Breast epithelium (tissue), 4 donors: ENCODE measurements around the gene ARHGAP15. TPM values are rescaled to one million over a fixed set of nuclear protein-coding genes. Genes with fewer than 3 reads are reported as not detected.

Experiments
- DNase-seq, 2 donors: peaks; one replicate each; pipeline ENCODE4 v3.0.0-alpha.2; 2019; ENCODE audit warnings: low spot score in 2 of 2
- H3K27ac ChIP-seq, 2 donors: fragments of 200-600 bp; sonication (generic) in 1 of 2; one replicate each; pipeline ENCODE4 v1.5.1; 2016 to 2019; ENCODE audit warnings: mild to moderate bottlenecking in 1 of 2
- H3K27me3 ChIP-seq, 2 donors: fragments of 200-600 bp; sonication (generic) in 1 of 2; one replicate each; pipeline versions ENCODE4 v1.5.1 to v1.6.0; 2017 to 2019; ENCODE audit warnings: control low read depth in 1 of 2, mild to moderate bottlenecking in 1 of 2
- H3K36me3 ChIP-seq: fragments of 200-600 bp; one replicate; pipeline ENCODE4 v1.5.1; 2019
- H3K4me1 ChIP-seq, 2 donors: fragments of 200-600 bp; sonication (generic); one replicate each; pipeline ENCODE4 v1.5.1; 2016 to 2019; ENCODE audit warnings: control low read depth in 1 of 2
- H3K4me3 ChIP-seq, 3 donors: fragments of 200-600 bp; sonication (generic); 1 replicate in 2 of 3; 2 replicates in 1 of 3; pipeline ENCODE4 v1.5.1; 2016 to 2019; ENCODE audit warnings: mild to moderate bottlenecking in 3 of 3, moderate library complexity in 2 of 3
- H3K9me3 ChIP-seq, 2 donors: fragments of 200-600 bp; sonication (generic) in 1 of 2; one replicate each; pipeline ENCODE4 v1.5.1; 2016 to 2019; ENCODE audit warnings: control low read depth in 1 of 2
- CTCF ChIP-seq, 3 donors: fragments of 450-650 bp; IDR thresholded peaks; one replicate each; pipeline ENCODE4 v1.5.1; 2016 to 2017; ENCODE audit warnings: antibody characterized with exemption in 3 of 3, mild to moderate bottlenecking in 3 of 3, moderate library complexity in 3 of 3
- POLR2A ChIP-seq: fragments of 450-650 bp; IDR thresholded peaks from one replicate; pipeline ENCODE4 v1.6.1; 2016; ENCODE audit warnings: antibody characterized with exemption, mild to moderate bottlenecking, moderate library complexity
- POLR2AphosphoS5 ChIP-seq, 3 donors: sonication (generic); formaldehyde crosslinking; IDR thresholded peaks; one replicate each; pipeline ENCODE4 v1.6.1; 2017; ENCODE audit warnings: antibody characterized with exemption in 3 of 3
- intact Hi-C: fragments of 100-400 bp; cut with DNase I; formaldehyde crosslinking; loops from one replicate; pipeline ENCODE4 v1.15.1; 2023; ENCODE audit warnings: low total_unique reads
- total RNA-seq, 3 donors: library from RNA; depleted of rRNA; stranded (reverse); fragments of >200 nt; gene quantifications; one replicate each; pipeline ENCODE4 v1.1.0, GENCODE V29; 2016

ARHGAP15 gene
- total RNA-seq, 3 donors from 2014 or later: 8.9 to 13.4 (median 10.7) TPM

GRCh38 chr2:143652692-143653091 is 523.5 kb downstream of the ARHGAP15 start:
- peaks cover 0 to 10% of the 10 kb centered on the region in 2 donors for H3K9me3 ChIP-seq
- no peak for DNase-seq
- no peak overlapping the region for H3K27ac ChIP-seq
- no peaks in the 10 kb centered on the region for H3K27me3 ChIP-seq
- H3K4me1 ChIP-seq: no peaks in the 10 kb centered on the region
- no peaks in the 10 kb centered on the region for H3K36me3 ChIP-seq
- no peak overlapping the region for H3K4me3 ChIP-seq
- TF ChIP-seq CTCF (IDR thresholded peaks at IDR 0.05): no peak
- TF ChIP-seq POLR2A: no peak
- intact Hi-C loops: no loop called here

- H3K9me3 ChIP-seq: no peaks in the 10 kb centered on the region
- DNase-seq: no peak
- no peaks in the 10 kb centered on the region for H3K36me3 ChIP-seq
- no peaks in the 10 kb centered on the region for H3K4me1 ChIP-seq
- H3K4me3 ChIP-seq: no peak overlapping the region
- intact Hi-C loops: no loop called here
- TF ChIP-seq POLR2A (no peak), CTCF (IDR thresholded peaks at IDR 0.05) (no peak), POLR2AphosphoS5 (IDR thresholded peaks at IDR 0.05) (no peak)
- no peak overlapping the region for H3K27ac ChIP-seq
- H3K27me3 ChIP-seq: no peaks in the 10 kb centered on the region
Observed at GRCh38 chr2:143668234-143668633, 539.0 kb downstream of the ARHGAP15 start.

GRCh38 chr2:143674051-143674450 is 544.8 kb downstream of the ARHGAP15 start:
- H3K4me1 ChIP-seq: no peaks in the 10 kb centered on the region
- H3K9me3 ChIP-seq: no peaks in the 10 kb centered on the region
- no peak overlapping the region for H3K4me3 ChIP-seq
- no peaks in the 10 kb centered on the region for H3K36me3 ChIP-seq
- intact Hi-C loops: no loop called here
- no peaks in the 10 kb centered on the region for H3K27me3 ChIP-seq
- TF ChIP-seq POLR2A (no peak), POLR2AphosphoS5 (IDR thresholded peaks at IDR 0.05) (no peak), CTCF (IDR thresholded peaks at IDR 0.05) (no peak)
- H3K27ac ChIP-seq: no peak overlapping the region
- no peak for DNase-seq

GRCh38 chr2:143675021-143675420 is 545.8 kb downstream of the ARHGAP15 start:
- no peaks in the 10 kb centered on the region for H3K27me3 ChIP-seq
- no peaks in the 10 kb centered on the region for H3K9me3 ChIP-seq
- no peak overlapping the region for H3K4me3 ChIP-seq
- intact Hi-C loops: no loop called here
- no peak for TF ChIP-seq POLR2AphosphoS5 (IDR thresholded peaks at IDR 0.05)
- TF ChIP-seq CTCF (IDR thresholded peaks at IDR 0.05): no peak
- no peak for TF ChIP-seq POLR2A
- no peaks in the 10 kb centered on the region for H3K36me3 ChIP-seq
- no peak for DNase-seq
- no peak overlapping the region for H3K27ac ChIP-seq
- no peaks in the 10 kb centered on the region for H3K4me1 ChIP-seq

GRCh38 chr2:143679617-143680016 is 550.4 kb downstream of the ARHGAP15 start:
- no peak overlapping the region for H3K27ac ChIP-seq
- H3K36me3 ChIP-seq: no peaks in the 10 kb centered on the region
- no peak for TF ChIP-seq POLR2A
- TF ChIP-seq CTCF (IDR thresholded peaks at IDR 0.05): no peak
- H3K4me3 ChIP-seq: no peak overlapping the region
- no peak for DNase-seq
- intact Hi-C loops: no loop called here
- H3K4me1 ChIP-seq: no peaks in the 10 kb centered on the region
- H3K27me3 ChIP-seq: no peaks in the 10 kb centered on the region
- H3K9me3 ChIP-seq: no peaks in the 10 kb centered on the region
